Right lobe of liver (tissue), 4 donors: ENCODE results near the gene GABRA4.

Experiments used
- POLR2A ChIP-seq: fragments of 450-650 bp; IDR thresholded peaks from one replicate; pipeline ENCODE4 v1.6.1; 2017; ENCODE audit warnings: antibody characterized with exemption, mild to moderate bottlenecking
- TF ChIP-seq, protein P1 (sequence below), 4 donors: fragments of 200-600 bp in 3 of 4; fragments of 450-650 bp in 1 of 4; IDR thresholded peaks; one replicate each; pipeline versions ENCODE4 v1.5.1 to v1.8.0; 2016 to 2022; ENCODE audit warnings: antibody characterized with exemption in 4 of 4, mild to moderate bottlenecking in 2 of 4
- donor health status: DM: no; HTN: no; CAD: no.
- donor health status: DM: no; HTN: no; CAD: no.
- donor health status: DM: no; HTN: yes; CAD: no.

DNA sequence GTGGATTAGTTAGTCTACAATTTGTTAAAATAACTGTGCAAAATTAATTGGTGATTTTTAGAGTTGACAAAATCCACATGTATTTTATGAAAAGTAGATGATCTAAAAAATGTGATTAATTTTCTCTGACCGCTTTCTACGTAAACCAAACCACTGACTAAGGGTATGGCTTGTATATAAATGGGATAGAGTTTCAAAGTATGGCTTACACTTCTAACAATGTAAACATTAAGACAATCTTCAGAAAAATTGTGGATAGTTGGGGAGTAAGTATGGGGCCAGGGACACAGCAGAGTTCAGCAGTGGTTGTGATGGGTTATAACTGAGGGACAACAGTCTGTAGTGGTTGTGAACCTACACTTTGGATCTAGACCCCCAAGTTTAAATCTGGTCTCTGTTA lies 39.8 kb downstream of the GABRA4 start:
- no peak for TF ChIP-seq POLR2A
- TF ChIP-seq, protein P1, sequence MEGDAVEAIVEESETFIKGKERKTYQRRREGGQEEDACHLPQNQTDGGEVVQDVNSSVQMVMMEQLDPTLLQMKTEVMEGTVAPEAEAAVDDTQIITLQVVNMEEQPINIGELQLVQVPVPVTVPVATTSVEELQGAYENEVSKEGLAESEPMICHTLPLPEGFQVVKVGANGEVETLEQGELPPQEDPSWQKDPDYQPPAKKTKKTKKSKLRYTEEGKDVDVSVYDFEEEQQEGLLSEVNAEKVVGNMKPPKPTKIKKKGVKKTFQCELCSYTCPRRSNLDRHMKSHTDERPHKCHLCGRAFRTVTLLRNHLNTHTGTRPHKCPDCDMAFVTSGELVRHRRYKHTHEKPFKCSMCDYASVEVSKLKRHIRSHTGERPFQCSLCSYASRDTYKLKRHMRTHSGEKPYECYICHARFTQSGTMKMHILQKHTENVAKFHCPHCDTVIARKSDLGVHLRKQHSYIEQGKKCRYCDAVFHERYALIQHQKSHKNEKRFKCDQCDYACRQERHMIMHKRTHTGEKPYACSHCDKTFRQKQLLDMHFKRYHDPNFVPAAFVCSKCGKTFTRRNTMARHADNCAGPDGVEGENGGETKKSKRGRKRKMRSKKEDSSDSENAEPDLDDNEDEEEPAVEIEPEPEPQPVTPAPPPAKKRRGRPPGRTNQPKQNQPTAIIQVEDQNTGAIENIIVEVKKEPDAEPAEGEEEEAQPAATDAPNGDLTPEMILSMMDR (IDR thresholded peaks at IDR 0.05): no peak
